GM18502 (cell line): Measurements from ENCODE around the gene SLC26A4.

ENCODE experiments used
- ATAC-seq: cut with Tn5 transposase; IDR thresholded peaks from one replicate; pipeline ENCODE4 v1.9.1; 2021; ENCODE audit warnings: mild to moderate bottlenecking; ENCODE audit not compliant: unreplicated experiment, poor library complexity

The SLC26A4 gene

GRCh38 chr7:107658467-107658866 is 2.2 kb upstream of the SLC26A4 start:
- no peak for ATAC-seq

GRCh38 chr7:107659666-107660065 is 962 bp upstream of the SLC26A4 start:
- ATAC-seq, result no peak

- peak; percentile 66 for ATAC-seq
Measured at GRCh38 chr7:107661081-107661864, 645 bp downstream of the SLC26A4 start.

- no peak for ATAC-seq
Measured at GRCh38 chr7:107661865-107662379, 1.3 kb downstream of the SLC26A4 start.

GRCh38 chr7:107663196-107663595 is 2.6 kb downstream of the SLC26A4 start:
- ATAC-seq, result no peak

- no peak for ATAC-seq
Measured at GRCh38 chr7:107666790-107667189, 6.2 kb downstream of the SLC26A4 start.

- ATAC-seq, result no peak
Measured at GRCh38 chr7:107667341-107667740, 6.7 kb downstream of the SLC26A4 start.

- no peak for ATAC-seq
Measured at GRCh38 chr7:107668296-107668695, 7.7 kb downstream of the SLC26A4 start.

- ATAC-seq, result no peak
Measured at GRCh38 chr7:107672183-107672582, 11.6 kb downstream of the SLC26A4 start.

- no peak for ATAC-seq
Measured at GRCh38 chr7:107676249-107676648, 15.6 kb downstream of the SLC26A4 start.

GRCh38 chr7:107678110-107678753 is 17.6 kb downstream of the SLC26A4 start:
- peak; percentile 52 for ATAC-seq

GRCh38 chr7:107680478-107680877 is 19.9 kb downstream of the SLC26A4 start:
- ATAC-seq, result no peak

- ATAC-seq, result no peak
Measured at GRCh38 chr7:107682886-107683285, 22.3 kb downstream of the SLC26A4 start.

- ATAC-seq, result no peak
Measured at GRCh38 chr7:107684287-107684686, 23.7 kb downstream of the SLC26A4 start.

- ATAC-seq, result no peak
Measured at GRCh38 chr7:107684947-107685463, 24.4 kb downstream of the SLC26A4 start.

GRCh38 chr7:107686816-107687387 is 26.3 kb downstream of the SLC26A4 start:
- ATAC-seq, result no peak

GRCh38 chr7:107687656-107688055 is 27.0 kb downstream of the SLC26A4 start:
- ATAC-seq, result no peak

- ATAC-seq, result no peak
Measured at GRCh38 chr7:107689553-107689952, 28.9 kb downstream of the SLC26A4 start.

GRCh38 chr7:107690084-107690483 is 29.5 kb downstream of the SLC26A4 start:
- no peak for ATAC-seq

- no peak for ATAC-seq
Measured at GRCh38 chr7:107690611-107691010, 30.0 kb downstream of the SLC26A4 start.

GRCh38 chr7:107691716-107692115 is 31.1 kb downstream of the SLC26A4 start:
- ATAC-seq, result no peak
